Measurements from ENCODE around the gene SPAG5.
A peak's percentile ranks its signal among the peaks of the same experiment; 100 is the strongest.
"Not testable (repeated sequence)": the region's sequence is repeated elsewhere in the genome, so short reads cannot be mapped to it uniquely, and the experiment has no call there.

Gene SPAG5

DNA sequence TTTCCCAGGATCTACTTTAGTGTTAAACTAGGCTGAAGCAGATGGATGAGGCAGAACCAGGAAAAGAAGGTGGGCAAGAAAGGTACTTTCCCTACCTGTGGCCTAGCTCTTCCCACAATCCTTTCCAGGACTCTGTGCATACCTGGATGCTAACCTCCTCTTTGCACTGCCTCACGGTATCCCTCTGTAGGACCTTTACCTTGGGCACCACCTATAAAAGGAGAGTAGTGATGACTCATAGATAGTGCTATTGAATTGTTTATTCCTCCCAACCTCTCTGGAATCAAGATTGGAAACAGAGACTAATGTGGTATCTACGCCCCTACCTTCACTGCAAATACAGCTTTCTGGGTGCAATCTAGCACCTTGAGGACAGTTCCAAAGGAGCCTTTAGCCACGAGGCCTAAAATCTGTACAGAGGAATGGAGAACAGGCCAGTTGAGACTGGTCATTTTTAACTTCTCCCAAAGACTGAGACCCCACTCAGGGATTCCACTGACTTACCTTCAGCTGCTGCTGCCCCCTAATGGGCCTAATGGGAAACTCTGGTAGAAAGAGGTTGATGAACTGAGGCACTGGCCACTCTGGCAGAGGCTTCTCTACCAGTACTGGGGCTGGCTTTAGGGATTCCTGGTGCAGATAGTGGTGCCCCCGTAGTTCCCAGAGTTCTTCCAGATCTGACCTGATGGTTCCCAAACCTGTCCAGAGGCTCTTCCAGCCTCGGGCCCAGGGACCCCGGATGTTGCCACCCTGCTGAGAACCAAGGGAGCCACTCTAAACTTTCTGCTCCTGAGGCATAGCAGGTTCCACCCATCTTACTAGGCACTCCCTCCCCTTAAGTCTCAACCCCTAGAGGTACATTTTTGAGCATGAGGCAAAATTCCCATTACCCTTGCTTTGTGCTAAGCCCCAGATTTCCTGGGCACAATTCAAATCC is 14.4 kb upstream of the SPAG5 start:
- DNase-seq = peak; percentile 33
- peak; percentile 34 for ATAC-seq

- ATAC-seq (no peak), DNase-seq (no peak)
These were observed 13.7 kb upstream of the SPAG5 start for GRCh38 chr17:28612531-28612930.

DNA sequence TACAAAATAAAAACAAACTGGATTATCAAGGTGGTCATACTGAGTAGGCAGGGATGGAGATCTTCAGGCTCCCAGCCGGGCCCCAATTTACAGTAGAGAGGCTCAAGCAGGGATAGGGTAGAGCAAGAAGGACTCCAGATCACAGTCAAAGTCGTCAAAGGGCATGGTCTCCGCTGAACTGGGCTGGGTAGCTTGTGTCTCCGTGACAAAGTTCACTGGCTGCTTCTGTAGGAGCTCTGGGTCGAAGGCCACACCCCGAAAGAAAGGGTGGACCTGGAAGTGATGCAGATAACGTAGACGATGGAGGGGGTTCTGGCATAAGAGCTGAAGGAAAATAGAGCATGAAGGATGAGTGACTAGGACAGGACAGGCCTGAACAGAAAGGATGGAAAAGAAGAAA is 11.6 kb upstream of the SPAG5 start:
- ATAC-seq (no peak), DNase-seq (no peak)

GRCh38 chr17:28604031-28604430 is 5.2 kb upstream of the SPAG5 start:
- not testable (repeated sequence) for ATAC-seq

DNA sequence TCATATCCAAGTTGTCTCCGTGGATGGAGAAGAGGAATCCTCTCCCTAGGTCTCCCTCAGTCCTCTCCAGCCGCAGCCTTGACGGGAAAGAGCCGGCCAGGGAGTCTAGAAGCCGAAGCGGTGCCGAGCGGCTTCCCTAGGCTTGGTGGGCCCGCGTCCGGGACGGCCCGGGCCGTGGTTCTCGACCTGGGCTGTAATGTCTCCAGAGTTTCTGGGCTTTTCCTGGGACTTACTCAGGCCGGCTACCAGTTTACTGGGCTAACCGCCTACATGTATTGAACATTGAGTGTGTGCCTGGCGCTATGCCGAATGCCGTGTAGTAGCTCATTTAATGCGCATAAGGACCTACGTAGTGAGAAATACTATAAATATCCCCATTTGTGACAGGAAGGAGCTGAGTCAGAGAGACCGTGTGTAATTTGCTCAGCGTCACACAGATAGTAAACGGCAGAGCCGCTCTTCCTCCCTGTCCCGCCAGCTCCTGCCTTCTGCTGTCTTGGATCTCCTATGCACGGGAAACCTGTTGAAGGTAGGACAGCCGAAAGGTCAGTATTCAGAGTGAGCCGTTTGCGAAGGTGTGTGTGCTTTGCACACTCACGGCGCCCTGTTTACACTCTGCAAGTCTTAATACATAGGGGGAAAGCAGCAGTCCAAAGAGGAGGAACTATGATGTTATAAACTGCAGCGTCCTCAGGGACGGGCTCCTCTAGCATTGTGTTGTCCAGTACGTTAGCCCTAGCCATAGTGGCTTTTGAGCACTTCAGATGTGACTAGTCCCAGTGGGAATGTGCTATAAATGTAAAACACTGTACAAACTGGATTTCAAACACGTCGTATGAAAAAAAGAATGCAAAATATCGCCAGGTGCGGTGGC is 723 bp upstream of the SPAG5 start:
- ATAC-seq (peak; percentile 89), DNase-seq (peak; percentile 68)

More at GRCh38 chr17:28604031-28604430, 5.2 kb upstream of the SPAG5 start:
- not testable (repeated sequence) for DNase-seq

DNA sequence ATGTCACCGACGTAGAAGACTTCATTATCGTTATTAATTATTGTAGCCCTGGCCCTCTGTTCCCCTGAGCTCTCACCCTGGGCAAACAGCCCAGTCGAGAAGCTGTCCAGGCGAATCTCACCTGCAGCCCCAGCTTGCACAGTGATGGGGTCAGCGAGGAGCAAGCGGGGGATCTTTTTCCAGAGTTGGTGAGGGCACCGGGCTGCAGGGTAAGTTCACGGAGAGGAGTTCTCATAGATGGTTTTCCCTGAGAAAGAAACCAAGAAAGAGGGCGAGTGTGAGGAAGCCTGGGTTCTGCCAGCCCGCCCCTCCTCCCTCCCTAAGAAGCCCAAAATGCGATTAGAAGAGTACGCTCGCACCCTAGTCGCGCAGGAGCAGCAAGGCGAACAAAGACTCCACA is 436 bp downstream of the SPAG5 start:
- DNase-seq (no peak), ATAC-seq (no peak)

- DNase-seq = no peak
- ATAC-seq = no peak
These were observed 1.0 kb downstream of the SPAG5 start for GRCh38 chr17:28597606-28598383.

GRCh38 chr17:28592260-28592659 is 6.6 kb downstream of the SPAG5 start:
- DNase-seq (no peak), ATAC-seq (no peak)

- ATAC-seq = no peak
- no peak for DNase-seq
These were observed 13.0 kb downstream of the SPAG5 start for GRCh38 chr17:28585851-28586250.

DNA sequence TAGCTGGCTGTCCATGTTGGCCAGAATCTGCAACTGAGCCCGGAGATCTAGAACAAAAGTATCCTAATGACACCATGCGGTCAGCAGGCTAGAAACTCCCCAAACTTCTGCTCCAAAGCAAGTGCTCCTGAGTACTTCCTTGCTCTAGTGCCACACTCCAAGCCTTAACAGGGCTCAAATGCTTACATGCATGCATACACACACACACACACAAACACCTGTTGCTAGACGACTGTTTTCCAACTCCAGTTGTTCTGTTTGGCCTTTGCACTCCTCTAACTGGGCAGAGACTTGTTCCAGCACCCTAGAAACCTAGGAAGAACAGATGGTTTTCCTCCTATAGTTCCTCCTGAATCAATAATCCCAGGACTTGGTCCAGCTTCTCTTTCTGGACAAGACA is 14.4 kb downstream of the SPAG5 start:
- no peak for DNase-seq
- ATAC-seq = no peak

- ATAC-seq = no peak
- no peak for DNase-seq
These were observed 16.3 kb downstream of the SPAG5 start for GRCh38 chr17:28582513-28582912.

DNA sequence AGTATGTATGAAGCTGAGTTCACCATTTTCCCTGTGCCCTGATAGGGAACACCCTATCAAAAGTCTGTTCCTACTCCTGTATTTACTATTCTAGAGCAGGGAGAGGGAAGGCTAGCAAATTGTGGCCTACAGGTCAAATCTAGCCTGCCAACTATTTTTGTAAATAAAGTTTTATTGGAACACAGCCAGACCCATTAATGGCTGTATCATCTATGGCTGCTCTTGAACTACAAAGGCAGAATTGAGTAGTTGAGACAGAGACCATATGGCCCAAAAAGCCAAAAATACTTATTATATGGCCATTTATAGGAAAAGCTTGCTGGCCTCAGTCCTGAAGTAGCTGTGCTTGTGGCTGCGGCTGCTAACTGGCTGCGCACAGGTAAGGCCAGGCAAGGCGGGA is 17.9 kb downstream of the SPAG5 start:
- no peak for ATAC-seq

GRCh38 chr17:28579526-28579925 is 19.3 kb downstream of the SPAG5 start:
- ATAC-seq (no peak), DNase-seq (no peak)

More for the DNA sequence above, 17.9 kb downstream of the SPAG5 start:
- DNase-seq = no peak

DNA sequence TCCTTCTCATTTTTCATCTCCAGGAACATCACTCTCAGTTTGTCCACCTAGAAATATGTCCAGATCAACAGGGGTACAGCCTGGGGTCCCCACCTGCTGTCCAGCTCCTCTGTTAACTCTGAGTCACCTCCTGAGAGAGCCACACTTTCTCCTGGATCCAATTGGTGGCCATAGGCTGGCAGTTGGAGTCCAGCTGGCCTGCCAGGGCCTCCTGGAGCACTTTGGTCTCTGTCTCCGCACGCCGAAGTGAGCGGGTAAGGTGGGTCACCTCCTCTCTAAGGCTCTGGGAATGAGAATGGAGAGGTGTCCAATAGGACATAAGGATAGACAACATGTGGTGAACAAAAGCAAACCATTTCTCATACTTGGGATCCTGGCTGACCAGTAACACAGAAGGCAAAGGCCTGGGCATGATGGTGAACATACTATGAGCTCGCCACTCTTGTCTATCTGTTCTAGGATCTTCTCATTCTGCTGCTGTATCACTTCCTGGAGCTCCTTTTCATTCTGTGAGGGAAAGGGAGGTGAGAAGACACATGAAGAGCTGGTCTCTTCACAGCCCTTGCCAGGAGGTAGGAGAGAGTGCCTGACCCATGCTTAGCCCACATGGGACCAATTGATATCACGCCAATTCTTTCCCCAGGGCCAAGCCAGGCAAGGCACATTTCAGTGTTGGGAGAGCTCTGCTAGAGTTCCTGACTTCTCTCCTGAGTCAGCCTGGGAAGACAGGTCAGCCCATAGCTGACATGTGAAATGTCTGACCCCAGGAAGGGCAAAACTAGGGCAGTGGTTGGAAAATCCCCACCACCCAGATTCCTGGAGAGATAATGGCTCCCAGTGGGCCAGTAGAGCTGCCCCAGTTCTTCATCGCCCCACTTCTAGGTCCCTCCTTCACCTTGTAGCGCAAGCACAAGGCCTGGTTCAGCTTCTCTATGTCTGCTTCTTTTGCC is 20.3 kb downstream of the SPAG5 start:
- ATAC-seq = no peak
- DNase-seq = no peak

- ATAC-seq (no peak), DNase-seq (no peak)
These were observed 21.4 kb downstream of the SPAG5 start for GRCh38 chr17:28577466-28577824.

- DNase-seq (peak; percentile 99), ATAC-seq (peak; percentile 94)
These were observed 21.9 kb downstream of the SPAG5 start, which contains the start of gene ALDOC for GRCh38 chr17:28576758-28577465. Gene ALDOC (minus strand): TSS chr17:28576895. CDS start chr17:28575532, 1,363 bp downstream.

DNA sequence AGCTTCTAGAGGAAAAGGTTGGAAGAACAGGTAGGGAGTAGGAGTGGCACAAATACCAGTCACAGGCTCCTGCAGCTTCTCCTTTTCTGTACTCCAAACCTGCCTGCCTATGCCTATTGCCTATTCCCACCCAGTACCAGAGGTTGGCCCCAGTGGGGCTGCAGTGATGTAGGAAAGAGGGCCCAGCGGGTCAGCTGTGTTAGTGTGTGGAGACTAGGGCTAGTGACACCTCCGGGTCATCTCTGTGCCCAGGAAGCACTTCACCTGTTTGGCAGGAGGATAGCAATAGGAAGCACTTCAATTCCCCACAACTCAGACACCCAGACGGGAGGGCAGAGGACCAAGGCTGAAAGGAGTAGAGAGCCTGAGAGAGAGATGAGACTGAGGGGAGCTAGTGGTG is 22.8 kb downstream of the SPAG5 start:
- not testable (repeated sequence) for ATAC-seq, DNase-seq

GRCh38 chr17:28575126-28575795 is 23.6 kb downstream of the SPAG5 start:
- DNase-seq (no peak), ATAC-seq (no peak)

GRCh38 chr17:28574526-28574925 is 24.3 kb downstream of the SPAG5 start:
- DNase-seq (no peak), ATAC-seq (no peak)
